SK-N-SH (cell line): Measurements from ENCODE around the gene KIFC3. TPM values are rescaled to one million over a fixed set of nuclear protein-coding genes. Genes with fewer than 3 reads are reported as not detected.

Experiments used
- CTCF ChIA-PET: fragments of 300-600, 350-600 bp; formaldehyde crosslinking; extraction: SDS; loops from one replicate; lab custom pipeline; 2021; lab: Yijun Ruan, JAX
- POLR2A ChIA-PET: fragments of 350-600 bp; sonication (Branson Sonifier 250); formaldehyde crosslinking; extraction: SDS; loops from one replicate; lab custom pipeline; 2020; ENCODE audit warnings: antibody characterized with exemption, inconsistent platforms; lab: Yijun Ruan, JAX
- DNase-seq: peaks from one replicate; pipeline ENCODE4 v3.0.0; 2012
- H2AFZ ChIP-seq: fragments of 200-600 bp; sonication (generic); 2 replicates; pipeline ENCODE4 v1.8.1; 2016; ENCODE audit warnings: antibody characterized with exemption, mild to moderate bottlenecking, low read depth
- H3F3A ChIP-seq: fragments of 200-600 bp; sonication (generic); replicated peaks from 2 replicates; pipeline ENCODE3; 2016; ENCODE audit warnings: antibody characterized with exemption, mild to moderate bottlenecking; ENCODE audit not compliant: insufficient read depth
- H3K27ac ChIP-seq, 2 experiments: fragments of 200-500 bp in 1 of 2; fragments of 200-600 bp in 1 of 2; sonication (Bioruptor generic) in 1 of 2; sonication (generic), shearing (Covaris generic) in 1 of 2; 2 replicates each; pipeline versions ENCODE4 v1.5.1 to v1.6.1; 2014 to 2016; ENCODE audit warnings: low read depth in 2 of 2, inconsistent platforms in 1 of 2, low read length in 1 of 2, mild to moderate bottlenecking in 1 of 2, mixed read lengths in 1 of 2
- H3K27me3 ChIP-seq: fragments of 200-600 bp; sonication (generic), shearing (Covaris generic); 2 replicates; pipeline ENCODE4 v1.6.1; 2016; ENCODE audit warnings: mixed run types; ENCODE audit not compliant: insufficient read depth
- H3K36me3 ChIP-seq, 2 experiments: fragments of 200-500 bp in 1 of 2; fragments of 200-600 bp in 1 of 2; sonication (Bioruptor generic) in 1 of 2; sonication (generic) in 1 of 2; replicated peaks in 1 of 2; 2 replicates each; pipeline versions ENCODE3 to v1.5.1; 2014 to 2016; ENCODE audit warnings: low read length in 1 of 2, mild to moderate bottlenecking in 1 of 2; ENCODE audit not compliant: insufficient read depth in 2 of 2, control insufficient read depth in 1 of 2
- H3K4me1 ChIP-seq, 2 experiments: fragments of 200-500 bp in 1 of 2; fragments of 200-600 bp in 1 of 2; sonication (Bioruptor generic) in 1 of 2; sonication (generic), shearing (Covaris generic) in 1 of 2; 2 replicates each; pipeline versions ENCODE4 v1.5.1 to v1.6.1; 2014 to 2016; ENCODE audit warnings: low read depth in 1 of 2, low read length in 1 of 2, mixed run types in 1 of 2; ENCODE audit not compliant: insufficient read depth in 2 of 2, control insufficient read depth in 1 of 2
- H3K4me2 ChIP-seq: fragments of 200-600 bp; sonication (generic), shearing (Covaris generic); 2 replicates; pipeline ENCODE4 v1.6.1; 2017; ENCODE audit warnings: mixed run types
- H3K4me3 ChIP-seq, 2 experiments: fragments of 200-500 bp in 1 of 2; fragments of 200-600 bp in 1 of 2; sonication (Bioruptor generic) in 1 of 2; sonication (generic), shearing (Covaris generic) in 1 of 2; 2 replicates each; pipeline versions ENCODE4 v1.5.1 to v1.8.1; 2014 to 2016; ENCODE audit warnings: low read depth in 2 of 2, inconsistent platforms in 1 of 2, low read length in 1 of 2, mild to moderate bottlenecking in 1 of 2, mixed read lengths in 1 of 2, moderate library complexity in 1 of 2
- H3K79me2 ChIP-seq: fragments of 200-600 bp; sonication (generic); 2 replicates; pipeline ENCODE4 v1.8.1; 2017; ENCODE audit warnings: mild to moderate bottlenecking; ENCODE audit not compliant: insufficient read depth
- H3K9ac ChIP-seq: fragments of 200-600 bp; sonication (generic); 2 replicates; pipeline ENCODE4 v1.6.1; 2017; ENCODE audit warnings: mixed run types
- H3K9me2 ChIP-seq: fragments of 200-600 bp; sonication (generic); 2 replicates; pipeline ENCODE4 v1.6.1; 2017; ENCODE audit warnings: mixed run types
- H3K9me3 ChIP-seq: fragments of 200-600 bp; sonication (generic); 2 replicates; pipeline ENCODE4 v1.6.1; 2017; ENCODE audit warnings: mixed run types, mild to moderate bottlenecking, moderate library complexity
- H4K20me1 ChIP-seq: fragments of 200-600 bp; sonication (generic); 2 replicates; pipeline ENCODE4 v1.6.1; 2017; ENCODE audit warnings: mild to moderate bottlenecking, mixed run types; ENCODE audit not compliant: insufficient read depth
- ELF1 ChIP-seq: IDR thresholded peaks from 2 replicates; pipeline ENCODE4 v1.4.0; 2012
- FOXJ3 ChIP-seq: sonication (generic); formaldehyde crosslinking; IDR thresholded peaks from 2 replicates; pipeline ENCODE4 v1.5.1; 2020; ENCODE audit warnings: mild to moderate bottlenecking, missing genetic modification reagents
- GATA2 ChIP-seq: sonication (generic); formaldehyde crosslinking; IDR thresholded peaks from 2 replicates; pipeline ENCODE4 v1.5.0; 2020; ENCODE audit warnings: mild to moderate bottlenecking, missing genetic modification reagents
- NFIC ChIP-seq: IDR thresholded peaks from 2 replicates; pipeline ENCODE4 v1.4.0; 2012; ENCODE audit warnings: borderline replicate concordance
- NRF1 ChIP-seq: IDR thresholded peaks from 2 replicates; pipeline ENCODE4 v1.6.1; 2012; ENCODE audit warnings: low read depth, mild to moderate bottlenecking, low read length
- RCOR1 ChIP-seq: fragments of 150-350 bp; IDR thresholded peaks from 2 replicates; pipeline ENCODE4 v1.6.1; 2017; ENCODE audit warnings: antibody characterized with exemption, low read length
- RXRA ChIP-seq: IDR thresholded peaks from 2 replicates; pipeline ENCODE4 v1.4.0; 2012; ENCODE audit warnings: low read depth, mild to moderate bottlenecking, borderline replicate concordance
- TAF1 ChIP-seq: IDR thresholded peaks from 2 replicates; pipeline ENCODE4 v1.6.1; 2012; ENCODE audit warnings: low read depth, mild to moderate bottlenecking, low read length, moderate library complexity, borderline replicate concordance
- WGBS: methylation state at CpG from one replicate; pipeline ENCODE4 v1.1.6; 2017; ENCODE audit warnings: low lambda C conversion rate; 5-methylcytosine and 5-hydroxymethylcytosine counted together
- polyA plus RNA-seq, 3 experiments: library from polyadenylated mRNA; depleted of rRNA; stranded (reverse); fragments of >200 nt; gene quantifications; 2 replicates each; pipeline ENCODE4 v1.2.3, GENCODE V29; 2012
- TF ChIP-seq, protein P1 (sequence below): IDR thresholded peaks from 2 replicates; pipeline ENCODE4 v1.6.1; 2012; ENCODE audit warnings: mild to moderate bottlenecking, low read depth, low read length, moderate library complexity
- TF ChIP-seq, protein P2 (sequence below): fragments of 150-350 bp; IDR thresholded peaks from 2 replicates; pipeline ENCODE4 v1.6.1; 2016; ENCODE audit warnings: mild to moderate bottlenecking, low read depth, low read length
- TF ChIP-seq, protein P3 (sequence below): fragments of 200-600 bp; sonication (generic); IDR thresholded peaks from 2 replicates; pipeline ENCODE4 v1.6.1; 2017; ENCODE audit warnings: antibody characterized with exemption, mild to moderate bottlenecking, moderate library complexity
- TF ChIP-seq, protein P4 (sequence below): IDR thresholded peaks from 2 replicates; pipeline ENCODE4; 2012

The KIFC3 gene
- polyA plus RNA-seq, 1 of the 3 experiments (the other 2 are of a cell fraction) = 65.4 TPM

DNA sequence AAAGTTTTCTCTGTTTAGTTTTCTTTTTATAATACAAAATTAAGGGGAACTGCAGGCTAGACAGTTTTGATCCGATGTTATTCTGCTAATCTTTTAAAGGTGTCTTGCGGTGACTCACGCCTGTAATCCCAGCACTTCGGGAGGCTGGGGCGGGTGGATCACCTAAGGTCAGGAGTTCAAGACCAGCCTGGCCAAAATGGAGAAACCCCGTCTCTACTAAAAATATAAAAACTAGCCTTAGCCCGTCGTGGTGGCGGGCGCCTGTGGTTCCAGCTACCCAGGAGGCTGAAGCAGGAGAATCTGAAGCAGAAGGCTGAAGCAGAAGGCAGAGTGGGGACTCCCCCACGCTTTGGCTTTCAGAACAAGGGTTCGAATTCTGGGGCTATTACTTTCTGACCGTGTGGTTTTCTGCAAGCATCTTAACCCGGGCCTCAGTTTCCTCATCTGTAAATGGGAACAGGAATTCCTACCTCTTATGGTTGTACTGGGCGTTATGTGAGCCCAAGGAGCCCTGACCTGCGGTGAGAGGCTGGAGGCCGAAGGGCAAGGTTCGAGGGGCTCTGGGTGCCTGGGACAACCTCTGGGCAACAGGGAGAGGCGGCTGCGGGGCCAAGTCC is 67.9 kb downstream of the KIFC3 start:
- Histone ChIP-seq H4K20me1 (no peaks in the 10 kb centered on the region), H3K4me2 (peak overlapping the region; percentile 98), H3K4me1 (peaks cover 9 to 15% of the 10 kb centered on the region in 2 experiments; a peak in 2 of 4 replicates), H3K9me2 (no peaks in the 10 kb centered on the region), H3K9ac (peak overlapping the region; percentile 95), H3K4me3 (peak overlapping the region; percentile 61 to 77), H3K79me2 (peaks cover 23% of the 10 kb centered on the region; the same call in 1 of the 2 replicates), H3K27ac (peak overlapping the region; percentile 72 to 85), H2AFZ (peak overlapping the region; percentile 81; the same call in 1 of the 2 replicates), H3K27me3 (no peaks in the 10 kb centered on the region), H3F3A (peaks cover 5% of the 10 kb centered on the region), H3K9me3 (no peaks in the 10 kb centered on the region), H3K36me3 (peaks cover 0 to 7% of the 10 kb centered on the region in 2 experiments)
- 53% methylated on average over 17 of the region's 20 CpGs for WGBS
- DNase-seq = no peak
- TF ChIP-seq FOXJ3 (CRISPR knock-in tag) = no peak
- TF ChIP-seq, protein P1, sequence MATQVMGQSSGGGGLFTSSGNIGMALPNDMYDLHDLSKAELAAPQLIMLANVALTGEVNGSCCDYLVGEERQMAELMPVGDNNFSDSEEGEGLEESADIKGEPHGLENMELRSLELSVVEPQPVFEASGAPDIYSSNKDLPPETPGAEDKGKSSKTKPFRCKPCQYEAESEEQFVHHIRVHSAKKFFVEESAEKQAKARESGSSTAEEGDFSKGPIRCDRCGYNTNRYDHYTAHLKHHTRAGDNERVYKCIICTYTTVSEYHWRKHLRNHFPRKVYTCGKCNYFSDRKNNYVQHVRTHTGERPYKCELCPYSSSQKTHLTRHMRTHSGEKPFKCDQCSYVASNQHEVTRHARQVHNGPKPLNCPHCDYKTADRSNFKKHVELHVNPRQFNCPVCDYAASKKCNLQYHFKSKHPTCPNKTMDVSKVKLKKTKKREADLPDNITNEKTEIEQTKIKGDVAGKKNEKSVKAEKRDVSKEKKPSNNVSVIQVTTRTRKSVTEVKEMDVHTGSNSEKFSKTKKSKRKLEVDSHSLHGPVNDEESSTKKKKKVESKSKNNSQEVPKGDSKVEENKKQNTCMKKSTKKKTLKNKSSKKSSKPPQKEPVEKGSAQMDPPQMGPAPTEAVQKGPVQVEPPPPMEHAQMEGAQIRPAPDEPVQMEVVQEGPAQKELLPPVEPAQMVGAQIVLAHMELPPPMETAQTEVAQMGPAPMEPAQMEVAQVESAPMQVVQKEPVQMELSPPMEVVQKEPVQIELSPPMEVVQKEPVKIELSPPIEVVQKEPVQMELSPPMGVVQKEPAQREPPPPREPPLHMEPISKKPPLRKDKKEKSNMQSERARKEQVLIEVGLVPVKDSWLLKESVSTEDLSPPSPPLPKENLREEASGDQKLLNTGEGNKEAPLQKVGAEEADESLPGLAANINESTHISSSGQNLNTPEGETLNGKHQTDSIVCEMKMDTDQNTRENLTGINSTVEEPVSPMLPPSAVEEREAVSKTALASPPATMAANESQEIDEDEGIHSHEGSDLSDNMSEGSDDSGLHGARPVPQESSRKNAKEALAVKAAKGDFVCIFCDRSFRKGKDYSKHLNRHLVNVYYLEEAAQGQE = no peak
- no peak for TF ChIP-seq NFIC
- no peak for TF ChIP-seq TAF1
- TF ChIP-seq ELF1 = no peak
- CTCF ChIA-PET = interaction anchor here (0.9 to 4.0 kb wide), 6 partner anchors 23 to 159 kb away, joined by 3 to 15 read pairs (median 3); no protein-coding TSS in a partner anchor
- POLR2A ChIA-PET = interaction anchor here (0.7 kb wide), 1 partner anchor 20 kb away, joined by 3 read pairs; no protein-coding TSS in a partner anchor

DNA sequence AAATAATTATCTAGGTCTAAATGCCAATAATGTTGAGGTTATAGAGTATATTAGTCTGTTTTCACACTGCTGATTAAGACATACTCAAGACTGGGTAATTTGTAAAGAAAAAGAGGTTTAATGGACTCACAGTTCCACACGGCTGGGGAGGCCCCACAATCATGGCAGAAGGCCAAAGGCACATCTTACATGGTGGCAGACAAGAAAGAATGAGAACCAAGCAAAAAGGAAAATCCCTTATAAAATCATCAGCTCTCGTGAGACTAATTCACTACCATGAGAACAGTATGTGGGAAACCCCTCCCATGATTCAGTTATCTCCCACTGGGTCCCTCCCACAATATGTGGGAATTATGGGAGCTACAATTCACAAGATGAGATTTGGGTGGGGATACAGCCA is 69.6 kb downstream of the KIFC3 start:
- H3K9me2 ChIP-seq = no peaks in the 10 kb centered on the region
- no peak overlapping the region for H3K27ac ChIP-seq
- no peak for DNase-seq
- H3K4me1 ChIP-seq = peaks cover 9 to 15% of the 10 kb centered on the region in 2 experiments; a peak in 2 of 4 replicates
- peaks cover 13% of the 10 kb centered on the region; the same call in 1 of the 2 replicates for H3K79me2 ChIP-seq
- 82% methylated on average over 2 of the region's 2 CpGs for WGBS
- no peaks in the 10 kb centered on the region for H3K27me3 ChIP-seq
- TF ChIP-seq, protein P2, sequence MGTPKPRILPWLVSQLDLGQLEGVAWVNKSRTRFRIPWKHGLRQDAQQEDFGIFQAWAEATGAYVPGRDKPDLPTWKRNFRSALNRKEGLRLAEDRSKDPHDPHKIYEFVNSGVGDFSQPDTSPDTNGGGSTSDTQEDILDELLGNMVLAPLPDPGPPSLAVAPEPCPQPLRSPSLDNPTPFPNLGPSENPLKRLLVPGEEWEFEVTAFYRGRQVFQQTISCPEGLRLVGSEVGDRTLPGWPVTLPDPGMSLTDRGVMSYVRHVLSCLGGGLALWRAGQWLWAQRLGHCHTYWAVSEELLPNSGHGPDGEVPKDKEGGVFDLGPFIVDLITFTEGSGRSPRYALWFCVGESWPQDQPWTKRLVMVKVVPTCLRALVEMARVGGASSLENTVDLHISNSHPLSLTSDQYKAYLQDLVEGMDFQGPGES = no peak
- TF ChIP-seq GATA2 (CRISPR knock-in tag) = no peak
- TF ChIP-seq, protein P3, sequence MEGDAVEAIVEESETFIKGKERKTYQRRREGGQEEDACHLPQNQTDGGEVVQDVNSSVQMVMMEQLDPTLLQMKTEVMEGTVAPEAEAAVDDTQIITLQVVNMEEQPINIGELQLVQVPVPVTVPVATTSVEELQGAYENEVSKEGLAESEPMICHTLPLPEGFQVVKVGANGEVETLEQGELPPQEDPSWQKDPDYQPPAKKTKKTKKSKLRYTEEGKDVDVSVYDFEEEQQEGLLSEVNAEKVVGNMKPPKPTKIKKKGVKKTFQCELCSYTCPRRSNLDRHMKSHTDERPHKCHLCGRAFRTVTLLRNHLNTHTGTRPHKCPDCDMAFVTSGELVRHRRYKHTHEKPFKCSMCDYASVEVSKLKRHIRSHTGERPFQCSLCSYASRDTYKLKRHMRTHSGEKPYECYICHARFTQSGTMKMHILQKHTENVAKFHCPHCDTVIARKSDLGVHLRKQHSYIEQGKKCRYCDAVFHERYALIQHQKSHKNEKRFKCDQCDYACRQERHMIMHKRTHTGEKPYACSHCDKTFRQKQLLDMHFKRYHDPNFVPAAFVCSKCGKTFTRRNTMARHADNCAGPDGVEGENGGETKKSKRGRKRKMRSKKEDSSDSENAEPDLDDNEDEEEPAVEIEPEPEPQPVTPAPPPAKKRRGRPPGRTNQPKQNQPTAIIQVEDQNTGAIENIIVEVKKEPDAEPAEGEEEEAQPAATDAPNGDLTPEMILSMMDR = no peak
- TF ChIP-seq RXRA = no peak
- TF ChIP-seq RCOR1 = no peak
- TF ChIP-seq, protein P4, sequence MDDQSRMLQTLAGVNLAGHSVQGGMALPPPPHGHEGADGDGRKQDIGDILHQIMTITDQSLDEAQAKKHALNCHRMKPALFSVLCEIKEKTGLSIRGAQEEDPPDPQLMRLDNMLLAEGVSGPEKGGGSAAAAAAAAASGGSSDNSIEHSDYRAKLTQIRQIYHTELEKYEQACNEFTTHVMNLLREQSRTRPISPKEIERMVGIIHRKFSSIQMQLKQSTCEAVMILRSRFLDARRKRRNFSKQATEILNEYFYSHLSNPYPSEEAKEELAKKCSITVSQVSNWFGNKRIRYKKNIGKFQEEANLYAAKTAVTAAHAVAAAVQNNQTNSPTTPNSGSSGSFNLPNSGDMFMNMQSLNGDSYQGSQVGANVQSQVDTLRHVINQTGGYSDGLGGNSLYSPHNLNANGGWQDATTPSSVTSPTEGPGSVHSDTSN = no peak
- no peak for TF ChIP-seq NRF1
- no peak overlapping the region for H2AFZ ChIP-seq
- ChIA-PET CTCF (no interaction called here), POLR2A (no interaction called here)
- peaks cover 5% of the 10 kb centered on the region for H3F3A ChIP-seq
- H4K20me1 ChIP-seq = no peaks in the 10 kb centered on the region
- peaks cover 0 to 6% of the 10 kb centered on the region in 2 experiments for H3K36me3 ChIP-seq
- H3K9me3 ChIP-seq = no peaks in the 10 kb centered on the region
- H3K9ac ChIP-seq = no peak overlapping the region
- H3K4me2 ChIP-seq = no peak overlapping the region
- no peak overlapping the region for H3K4me3 ChIP-seq
